ENCODE results near the gene TMEM163.

Gene TMEM163

DNA sequence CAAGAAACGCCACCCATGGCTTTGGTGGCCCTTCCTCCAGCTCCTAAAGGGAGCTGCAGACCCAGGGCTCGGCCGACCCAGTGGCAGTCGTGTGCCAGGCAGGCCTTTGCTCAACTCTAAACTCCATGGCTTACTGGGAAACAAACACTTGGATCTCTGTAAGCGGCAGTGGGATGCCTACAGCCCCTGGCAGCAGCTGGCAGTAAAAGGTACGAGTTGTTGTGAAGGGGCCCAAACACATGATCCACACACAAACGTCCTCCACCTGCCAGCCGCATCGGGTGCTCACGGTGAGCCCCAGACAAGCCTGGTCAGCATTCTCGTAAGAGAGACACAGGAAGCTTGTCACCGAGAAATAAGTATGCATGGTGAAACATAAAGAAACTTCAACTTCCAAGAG, 250.0 kb downstream of the TMEM163 start:
- TF ChIP-seq CTCF (IDR thresholded peaks at IDR 0.05; ENCODE audit: low read depth, low read length, poor library complexity, severe bottlenecking) (no peak), EZH2phosphoT487 (IDR thresholded peaks at IDR 0.05; ENCODE audit: borderline replicate concordance, low read length) (no peak)
- H3K9me2 ChIP-seq (replicated peaks; ENCODE audit: control insufficient read depth, low read length): no peaks in the 10 kb centered on the region
- H3K27me3 ChIP-seq (ENCODE audit: control insufficient read depth, low read length): no peaks in the 10 kb centered on the region
- H3K4me3 ChIP-seq (ENCODE audit: low read length): no peak overlapping the region
- H3F3A ChIP-seq (ENCODE audit: control insufficient read depth, insufficient read depth): no peaks in the 10 kb centered on the region
- no peaks in the 10 kb centered on the region for H3K79me2 ChIP-seq (ENCODE audit: control insufficient read depth, low read length)
- H3K27ac ChIP-seq (ENCODE audit: low read depth, low read length): no peak overlapping the region
- no peak overlapping the region for H3K4me2 ChIP-seq (ENCODE audit: low read length)
- no peaks in the 10 kb centered on the region for H3K36me3 ChIP-seq (ENCODE audit: control insufficient read depth, low read length)
- H3K4me1 ChIP-seq (ENCODE audit: control insufficient read depth, low read length): no peaks in the 10 kb centered on the region
- no peaks in the 10 kb centered on the region for H3K9me3 ChIP-seq (ENCODE audit: control insufficient read depth, insufficient read depth, low read length)
- H4K20me1 ChIP-seq (ENCODE audit: control insufficient read depth, insufficient read depth, low read depth, low read length): no peaks in the 10 kb centered on the region

DNA sequence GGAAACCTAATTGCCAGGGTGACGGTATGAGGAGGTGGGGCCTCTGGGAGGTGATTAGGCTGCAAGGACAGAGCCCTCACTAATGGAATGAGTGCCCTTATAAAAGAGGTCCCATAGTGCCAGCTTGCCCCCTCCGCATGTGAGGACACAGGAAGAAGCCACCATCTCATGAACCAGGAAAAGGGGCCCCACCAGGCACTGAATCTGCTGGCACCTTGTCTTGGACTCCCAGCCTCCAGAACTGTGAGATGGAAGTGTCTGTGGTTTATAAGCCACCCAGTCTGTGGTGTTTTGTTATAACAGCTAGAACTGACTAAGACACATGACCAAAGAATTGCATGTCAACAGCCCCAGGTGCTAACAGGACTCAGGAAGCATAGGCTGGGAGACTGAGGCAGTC, 250.6 kb downstream of the TMEM163 start:
- H3K27me3 ChIP-seq (ENCODE audit: control insufficient read depth, low read length): no peaks in the 10 kb centered on the region
- no peaks in the 10 kb centered on the region for H3K79me2 ChIP-seq (ENCODE audit: control insufficient read depth, low read length)
- no peak overlapping the region for H3K4me2 ChIP-seq (ENCODE audit: low read length)
- no peaks in the 10 kb centered on the region for H3K9me2 ChIP-seq (replicated peaks; ENCODE audit: control insufficient read depth, low read length)
- H3K4me3 ChIP-seq (ENCODE audit: low read length): no peak overlapping the region
- H3K9me3 ChIP-seq (ENCODE audit: control insufficient read depth, insufficient read depth, low read length): no peaks in the 10 kb centered on the region
- H3K36me3 ChIP-seq (ENCODE audit: control insufficient read depth, low read length): no peaks in the 10 kb centered on the region
- H4K20me1 ChIP-seq (ENCODE audit: control insufficient read depth, insufficient read depth, low read depth, low read length): no peaks in the 10 kb centered on the region
- H3K27ac ChIP-seq (ENCODE audit: low read depth, low read length): no peak overlapping the region
- TF ChIP-seq EZH2phosphoT487 (IDR thresholded peaks at IDR 0.05; ENCODE audit: borderline replicate concordance, low read length): no peak
- no peak for TF ChIP-seq CTCF (IDR thresholded peaks at IDR 0.05; ENCODE audit: low read depth, low read length, poor library complexity, severe bottlenecking)
- no peaks in the 10 kb centered on the region for H3K4me1 ChIP-seq (ENCODE audit: control insufficient read depth, low read length)
- no peaks in the 10 kb centered on the region for H3F3A ChIP-seq (ENCODE audit: control insufficient read depth, insufficient read depth)

DNA sequence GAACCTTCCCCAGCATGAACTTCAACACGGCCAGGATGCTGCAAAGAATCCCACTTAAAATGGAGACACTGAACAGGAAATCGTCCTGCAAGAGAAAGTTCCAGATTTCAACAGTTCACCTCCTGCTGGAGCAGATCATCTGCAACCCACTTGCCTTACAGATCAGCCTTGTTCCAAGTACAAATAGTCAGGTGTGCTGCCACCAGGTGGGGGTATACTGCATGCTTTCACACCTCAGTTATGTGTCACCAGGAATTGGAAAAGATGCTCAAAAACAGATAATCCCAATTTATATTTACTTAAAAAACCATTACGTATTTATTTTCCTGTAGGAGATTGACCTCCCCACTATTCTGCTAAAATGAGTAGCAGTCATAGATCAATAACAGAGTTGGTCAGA, 252.7 kb downstream of the TMEM163 start:
- H4K20me1 ChIP-seq (ENCODE audit: control insufficient read depth, insufficient read depth, low read depth, low read length): no peaks in the 10 kb centered on the region

More for the DNA sequence above, 252.7 kb downstream of the TMEM163 start:
- Histone ChIP-seq H3K9me2 (replicated peaks; ENCODE audit: control insufficient read depth, low read length) (no peaks in the 10 kb centered on the region), H3K27me3 (ENCODE audit: control insufficient read depth, low read length) (no peaks in the 10 kb centered on the region), H3F3A (ENCODE audit: control insufficient read depth, insufficient read depth) (no peaks in the 10 kb centered on the region), H3K4me2 (ENCODE audit: low read length) (no peak overlapping the region), H3K27ac (ENCODE audit: low read depth, low read length) (no peak overlapping the region), H3K36me3 (ENCODE audit: control insufficient read depth, low read length) (no peaks in the 10 kb centered on the region), H3K79me2 (ENCODE audit: control insufficient read depth, low read length) (no peaks in the 10 kb centered on the region), H3K4me1 (ENCODE audit: control insufficient read depth, low read length) (no peaks in the 10 kb centered on the region), H3K9me3 (ENCODE audit: control insufficient read depth, insufficient read depth, low read length) (no peaks in the 10 kb centered on the region), H3K4me3 (ENCODE audit: low read length) (no peak overlapping the region)
- no peak for TF ChIP-seq EZH2phosphoT487 (IDR thresholded peaks at IDR 0.05; ENCODE audit: borderline replicate concordance, low read length)
- peak; percentile 56 for TF ChIP-seq CTCF (IDR thresholded peaks at IDR 0.05; ENCODE audit: low read depth, low read length, poor library complexity, severe bottlenecking)

Measured in DOHH2 (cell line).